ENCODE data around the gene HERC5. TPM values are rescaled to one million over a fixed set of nuclear protein-coding genes. Genes with fewer than 3 reads are reported as not detected.
A peak's percentile ranks its signal among the peaks of the same experiment; 100 is the strongest.
"Not testable (repeated sequence)": the region's sequence is repeated elsewhere in the genome, so short reads cannot be mapped to it uniquely, and the experiment has no call there.

HERC5 gene
- total RNA-seq, 1 experiment from 2014 or later, result 7.2 TPM

- H3K27ac ChIP-seq (ENCODE audit: low read depth, low read length); H3K4me3 ChIP-seq (replicated peaks in 1 of 2; ENCODE audit: low read depth in 1 of 2, low read length in 2 of 2); ATAC-seq; POLR2A ChIA-PET; intact Hi-C loops (cut with micrococcal nuclease); BruUV-seq (replicated peaks); H2AFZ ChIP-seq (ENCODE audit: low read depth, low read length, poor library complexity, severe bottlenecking); H3K9me2 ChIP-seq (ENCODE audit: insufficient read depth); RAD21 ChIA-PET (ENCODE audit: low non-redundant PET in 1 of 2, low total read pairs in 2 of 2, uncharacterized antibody in 2 of 2, unreplicated experiment in 2 of 2); H3K9me3 ChIP-seq (ENCODE audit: control insufficient read depth in 1 of 2, insufficient read depth in 1 of 2, low read depth in 1 of 2, low read length in 2 of 2); H3K4me1 ChIP-seq (ENCODE audit: control insufficient read depth in 1 of 2, insufficient read depth in 2 of 2, low read length in 2 of 2); H3K9ac ChIP-seq (ENCODE audit: low read length); H3K27me3 ChIP-seq (ENCODE audit: insufficient read depth, low read length); DNase-seq (ENCODE audit: low read depth, low spot score); H4K20me1 ChIP-seq (ENCODE audit: insufficient read depth); H3K79me2 ChIP-seq (ENCODE audit: insufficient read depth, low read length); H3K36me3 ChIP-seq (ENCODE audit: control insufficient read depth in 1 of 2, insufficient read depth in 2 of 2, low read length in 2 of 2); H3K4me2 ChIP-seq (ENCODE audit: low read length): not testable (repeated sequence)
- peak; percentile 49; the same call in 1 of the 2 replicates for TF ChIP-seq CEBPB (IDR thresholded peaks at IDR 0.05; ENCODE audit: low read depth)
- CTCF ChIA-PET, result interaction anchor here (0.7 kb wide), 1 partner anchor 123 kb away, joined by 3 read pairs; no protein-coding TSS in a partner anchor
These were observed 19.0 kb upstream of the HERC5 start for GRCh38 chr4:88437873-88438272.

GRCh38 chr4:88439161-88439760 lies 17.7 kb upstream of the HERC5 start:
- ChIA-PET RAD21 (ENCODE audit: low non-redundant PET in 1 of 2, low total read pairs in 2 of 2, uncharacterized antibody in 2 of 2, unreplicated experiment in 2 of 2) (no interaction called here), POLR2A (no interaction called here)
- no peak overlapping the region for H3K4me3 ChIP-seq (replicated peaks in 1 of 2; ENCODE audit: low read depth in 1 of 2, low read length in 2 of 2)

More at GRCh38 chr4:88439161-88439760, 17.7 kb upstream of the HERC5 start:
- no peak for DNase-seq (ENCODE audit: low read depth, low spot score)
- Histone ChIP-seq H3K4me1 (ENCODE audit: control insufficient read depth in 1 of 2, insufficient read depth in 2 of 2, low read length in 2 of 2) (no peaks in the 10 kb centered on the region), H3K79me2 (ENCODE audit: insufficient read depth, low read length) (no peaks in the 10 kb centered on the region), H4K20me1 (ENCODE audit: insufficient read depth) (no peaks in the 10 kb centered on the region), H3K36me3 (ENCODE audit: control insufficient read depth in 1 of 2, insufficient read depth in 2 of 2, low read length in 2 of 2) (no peaks in the 10 kb centered on the region), H3K27me3 (ENCODE audit: insufficient read depth, low read length) (no peaks in the 10 kb centered on the region), H3K9me2 (ENCODE audit: insufficient read depth) (no peaks in the 10 kb centered on the region), H3K9me3 (ENCODE audit: control insufficient read depth in 1 of 2, insufficient read depth in 1 of 2, low read depth in 1 of 2, low read length in 2 of 2) (no peaks in the 10 kb centered on the region), H3K4me2 (ENCODE audit: low read length) (no peak overlapping the region), H3K9ac (ENCODE audit: low read length) (no peak overlapping the region), H2AFZ (ENCODE audit: low read depth, low read length, poor library complexity, severe bottlenecking) (no peak overlapping the region), H3K27ac (ENCODE audit: low read depth, low read length) (no peak overlapping the region)
- CTCF ChIA-PET, result no interaction called here
- no TSS peak for BruUV-seq (replicated peaks)
- no peak for ATAC-seq
- TF ChIP-seq, protein P1, sequence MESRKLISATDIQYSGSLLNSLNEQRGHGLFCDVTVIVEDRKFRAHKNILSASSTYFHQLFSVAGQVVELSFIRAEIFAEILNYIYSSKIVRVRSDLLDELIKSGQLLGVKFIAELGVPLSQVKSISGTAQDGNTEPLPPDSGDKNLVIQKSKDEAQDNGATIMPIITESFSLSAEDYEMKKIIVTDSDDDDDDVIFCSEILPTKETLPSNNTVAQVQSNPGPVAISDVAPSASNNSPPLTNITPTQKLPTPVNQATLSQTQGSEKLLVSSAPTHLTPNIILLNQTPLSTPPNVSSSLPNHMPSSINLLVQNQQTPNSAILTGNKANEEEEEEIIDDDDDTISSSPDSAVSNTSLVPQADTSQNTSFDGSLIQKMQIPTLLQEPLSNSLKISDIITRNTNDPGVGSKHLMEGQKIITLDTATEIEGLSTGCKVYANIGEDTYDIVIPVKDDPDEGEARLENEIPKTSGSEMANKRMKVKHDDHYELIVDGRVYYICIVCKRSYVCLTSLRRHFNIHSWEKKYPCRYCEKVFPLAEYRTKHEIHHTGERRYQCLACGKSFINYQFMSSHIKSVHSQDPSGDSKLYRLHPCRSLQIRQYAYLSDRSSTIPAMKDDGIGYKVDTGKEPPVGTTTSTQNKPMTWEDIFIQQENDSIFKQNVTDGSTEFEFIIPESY (IDR thresholded peaks at IDR 0.05; ENCODE audit: extremely low read depth, insufficient replicate concordance, low read length), result no peak
- TF ChIP-seq ZNF274 (IDR thresholded peaks at IDR 0.05; ENCODE audit: low read depth, low read length), result no peak
- no peak for TF ChIP-seq JUND (IDR thresholded peaks at IDR 0.05)
- TF ChIP-seq YY1 (IDR thresholded peaks at IDR 0.05; ENCODE audit: extremely low read depth, insufficient replicate concordance, low read depth, low read length), result no peak
- TF ChIP-seq CTCF (IDR thresholded peaks at IDR 0.05 in 2 of 3, conservative IDR thresholded peaks at IDR 0.05 in 1 of 3; ENCODE audit: borderline replicate concordance in 1 of 3, insufficient read depth in 1 of 3, low read depth in 2 of 3, low read length in 2 of 3), result no peak
- intact Hi-C loops (cut with micrococcal nuclease), result no loop called here
